WI38 (cell line): ENCODE measurements around the gene MRPL30.
"Not testable (repeated sequence)": the region's sequence is repeated elsewhere in the genome, so short reads cannot be mapped to it uniquely, and the experiment has no call there.

ENCODE experiments used
- H3K4me3 ChIP-seq: 2 replicates; pipeline ENCODE4 v1.5.1; 2011; ENCODE audit warnings: low read depth, mild to moderate bottlenecking, control low read depth, low read length
- CTCF ChIP-seq: IDR thresholded peaks from 2 replicates; pipeline ENCODE4 v1.5.1; 2012; ENCODE audit warnings: low read depth, mild to moderate bottlenecking, control low read depth, low read length

The MRPL30 gene

GRCh38 chr2:99180755-99181623, at the start of gene MRPL30, which contains the start of gene MITD1:
TSS of gene MRPL30 (plus strand) at chr2:99181184. CDS start at chr2:99186204, 5,020 bp downstream.
TSS of gene MITD1 (minus strand) at chr2:99181058. CDS start at chr2:99180981, 77 bp downstream.
- no peak for TF ChIP-seq CTCF

GRCh38 chr2:99135044-99135556, 45.9 kb upstream of the MRPL30 start:
- H3K4me3 ChIP-seq = not testable (repeated sequence)

More at GRCh38 chr2:99180755-99181623, at the start of gene MRPL30, which contains the start of gene MITD1:
- H3K4me3 ChIP-seq = peak within 1 kb of the TSS; percentile 73

- TF ChIP-seq CTCF = no peak
- H3K4me3 ChIP-seq = no peak overlapping the region
Measured at GRCh38 chr2:99139003-99139402, 42.0 kb upstream of the MRPL30 start.

DNA sequence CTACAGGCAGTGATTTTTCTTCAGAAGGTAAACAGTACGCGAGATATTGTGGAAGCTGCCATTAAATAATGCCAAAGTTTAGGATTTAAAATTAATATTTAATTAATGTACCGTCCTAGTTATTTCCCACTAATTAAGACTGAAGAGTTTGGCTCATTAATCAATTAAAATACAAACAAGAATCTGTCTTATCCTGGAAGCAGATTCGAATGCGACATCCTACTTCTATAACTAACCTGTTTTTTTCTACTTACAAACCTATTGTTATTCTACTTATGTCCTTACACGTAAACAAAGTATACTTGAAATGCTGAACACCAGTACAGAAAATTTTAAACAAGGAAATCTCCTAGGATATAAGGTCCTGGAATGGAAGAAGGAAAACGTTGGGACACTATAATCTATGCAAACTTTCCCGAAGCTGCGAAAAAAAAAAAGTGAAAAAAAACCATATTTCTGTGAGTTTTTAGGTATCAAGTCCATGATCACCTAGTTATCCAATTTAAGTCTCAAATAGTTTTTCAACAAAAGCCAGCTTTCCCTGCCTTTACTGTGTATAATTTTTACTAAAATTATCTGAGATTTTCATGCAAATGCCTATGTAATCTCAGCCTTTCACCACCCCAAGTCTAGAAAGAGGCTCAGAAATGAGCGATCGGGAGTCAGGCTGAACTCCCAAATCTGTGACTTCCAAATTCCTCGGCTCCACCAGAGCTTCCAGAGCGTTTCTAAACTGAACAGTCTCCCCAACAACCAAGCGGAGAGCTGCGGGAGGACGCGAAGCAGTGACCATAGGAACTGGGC, 40.7 kb upstream of the MRPL30 start:
- TF ChIP-seq CTCF = no peak
- peak overlapping the region; percentile 67 for H3K4me3 ChIP-seq

DNA sequence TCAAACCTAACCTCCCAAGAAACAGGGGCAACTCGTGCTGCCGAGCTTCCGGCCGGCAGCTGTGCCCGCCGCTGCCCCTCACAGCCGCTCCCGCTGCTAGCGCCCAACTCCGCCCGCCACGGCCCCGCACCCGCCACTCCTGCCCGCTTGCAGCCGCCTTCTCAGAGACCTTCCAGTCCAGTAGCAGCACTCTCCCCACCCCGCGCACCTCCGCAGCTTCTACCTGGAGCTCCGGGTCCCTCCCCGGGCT, 40.2 kb upstream of the MRPL30 start:
- no peak for TF ChIP-seq CTCF
- peak overlapping the region; percentile 67 for H3K4me3 ChIP-seq

GRCh38 chr2:99141110-99142108, 39.6 kb upstream of the MRPL30 start, which contains the start of gene C2orf15:
TSS of gene C2orf15 (plus strand) at chr2:99141707. CDS start at chr2:99150559, 8,852 bp downstream.
- H3K4me3 ChIP-seq = peak within 1 kb of the TSS; percentile 67
- TF ChIP-seq CTCF = no peak

- no peak for TF ChIP-seq CTCF
- no peak overlapping the region for H3K4me3 ChIP-seq
Measured at GRCh38 chr2:99150706-99151105, 30.3 kb upstream of the MRPL30 start.
